Hematopoietic multipotent progenitor cell (in vitro differentiated cells): ENCODE results near the gene CADM1. TPM values are rescaled to one million over a fixed set of nuclear protein-coding genes. Genes with fewer than 3 reads are reported as not detected.

ENCODE experiments used
- DNase-seq, 3 donors: peaks; one replicate each; pipeline ENCODE4 v3.0.0-alpha.2; 2011 to 2015; ENCODE audit warnings: low read depth in 2 of 3, low spot score in 2 of 3
- total RNA-seq: library from RNA; depleted of rRNA; stranded (reverse); fragments of >200 nt; gene quantifications from one replicate; pipeline ENCODE4 v1.2.3, GENCODE V29; 2012

The CADM1 gene
- total RNA-seq, 1 donor: under 0.01 TPM

GRCh38 chr11:115256397-115257197 is 247.6 kb downstream of the CADM1 start:
- DNase-seq: no peak

- no peak for DNase-seq
Observed at GRCh38 chr11:115255006-115255762, 249.0 kb downstream of the CADM1 start.

- no peak for DNase-seq
Observed at GRCh38 chr11:115251126-115251525, 253.1 kb downstream of the CADM1 start.

GRCh38 chr11:115249061-115249578 is 255.1 kb downstream of the CADM1 start:
- no peak for DNase-seq

- DNase-seq: no peak
Observed at GRCh38 chr11:115247953-115248352, 256.3 kb downstream of the CADM1 start.

- DNase-seq: no peak
Observed at GRCh38 chr11:115247361-115247760, 256.9 kb downstream of the CADM1 start.

- no peak for DNase-seq
Observed at GRCh38 chr11:115244758-115245157, 259.5 kb downstream of the CADM1 start.

- no peak for DNase-seq
Observed at GRCh38 chr11:115244296-115244695, 259.9 kb downstream of the CADM1 start.

GRCh38 chr11:115242982-115243381 is 261.2 kb downstream of the CADM1 start:
- no peak for DNase-seq

GRCh38 chr11:115241899-115242298 is 262.3 kb downstream of the CADM1 start:
- no peak for DNase-seq

- DNase-seq: no peak
Observed at GRCh38 chr11:115238791-115239190, 265.4 kb downstream of the CADM1 start.

GRCh38 chr11:115238086-115238485 is 266.1 kb downstream of the CADM1 start:
- DNase-seq: no peak

- no peak for DNase-seq
Observed at GRCh38 chr11:115237578-115237977, 266.6 kb downstream of the CADM1 start.

GRCh38 chr11:115234794-115235193 is 269.4 kb downstream of the CADM1 start:
- DNase-seq: no peak

GRCh38 chr11:115226556-115226955 is 277.7 kb downstream of the CADM1 start:
- DNase-seq: no peak

GRCh38 chr11:115224551-115224950 is 279.7 kb downstream of the CADM1 start:
- no peak for DNase-seq

- DNase-seq: no peak
Observed at GRCh38 chr11:115222863-115223530, 281.2 kb downstream of the CADM1 start.

GRCh38 chr11:115222218-115222862 is 281.9 kb downstream of the CADM1 start:
- DNase-seq: no peak

GRCh38 chr11:115221461-115222069 is 282.6 kb downstream of the CADM1 start:
- DNase-seq: no peak

- no peak for DNase-seq
Observed at GRCh38 chr11:115220911-115221310, 283.3 kb downstream of the CADM1 start.
